GM19324 (cell line): Measurements from ENCODE around the gene RAB1A.

Experiments
- ATAC-seq: cut with Tn5 transposase; IDR thresholded peaks from one replicate; pipeline ENCODE4 v1.9.1; 2021; ENCODE audit warnings: mild to moderate bottlenecking, moderate library complexity; ENCODE audit not compliant: unreplicated experiment, low FRiP score

RAB1A gene

GRCh38 chr2:65064728-65065552 lies 65.0 kb downstream of the RAB1A start:
- peak; percentile 80 for ATAC-seq

GRCh38 chr2:65062843-65063825 lies 66.8 kb downstream of the RAB1A start:
- ATAC-seq = no peak

- ATAC-seq = no peak
These were observed 68.0 kb downstream of the RAB1A start for GRCh38 chr2:65061910-65062339.

- ATAC-seq = no peak
These were observed 68.6 kb downstream of the RAB1A start for GRCh38 chr2:65061146-65061909.

GRCh38 chr2:65059071-65059470 lies 70.8 kb downstream of the RAB1A start:
- no peak for ATAC-seq

GRCh38 chr2:65057391-65058052 lies 72.4 kb downstream of the RAB1A start:
- ATAC-seq = no peak

GRCh38 chr2:65057054-65057375 lies 72.9 kb downstream of the RAB1A start:
- no peak for ATAC-seq

GRCh38 chr2:65056215-65057053 lies 73.5 kb downstream of the RAB1A start, which contains the start of gene CEP68:
TSS of gene CEP68 (plus strand) at chr2:65056416. CDS start at chr2:65069445, 13,029 bp downstream.
- peak; percentile 93 for ATAC-seq

- ATAC-seq = peak; percentile 33
These were observed 74.3 kb downstream of the RAB1A start for GRCh38 chr2:65055422-65056214.

- ATAC-seq = no peak
These were observed 75.0 kb downstream of the RAB1A start for GRCh38 chr2:65054749-65055421.

- ATAC-seq = peak; percentile 42
These were observed 76.7 kb downstream of the RAB1A start for GRCh38 chr2:65053199-65053598.

- ATAC-seq = no peak
These were observed 79.0 kb downstream of the RAB1A start for GRCh38 chr2:65050931-65051330.

- no peak for ATAC-seq
These were observed 80.8 kb downstream of the RAB1A start for GRCh38 chr2:65049010-65049639.

GRCh38 chr2:65046633-65047407 lies 83.1 kb downstream of the RAB1A start:
- ATAC-seq = no peak

GRCh38 chr2:65045651-65046050 lies 84.3 kb downstream of the RAB1A start:
- no peak for ATAC-seq

- ATAC-seq = no peak
These were observed 85.7 kb downstream of the RAB1A start for GRCh38 chr2:65044097-65044735.
